Activated CD4-positive, alpha-beta T cell treated with anti-CD3 and anti-CD28 coated beads, Interleukin-2, amount 50 U/mL, for 48 hours (primary cell): ENCODE measurements around the gene ZNF418.
"Not testable (repeated sequence)": the region's sequence is repeated elsewhere in the genome, so short reads cannot be mapped to it uniquely, and the experiment has no call there.

Source experiments
- DNase-seq, 2 experiments: peaks; one replicate each; pipeline ENCODE4 v3.0.0-alpha.2; 2020

Gene ZNF418

GRCh38 chr19:57934820-57935665 is at the start of gene ZNF418:
Gene ZNF418 (minus strand): TSS chr19:57935402. CDS start chr19:57933822, 1,580 bp downstream.
- DNase-seq: peak; percentile 26 to 46

DNA sequence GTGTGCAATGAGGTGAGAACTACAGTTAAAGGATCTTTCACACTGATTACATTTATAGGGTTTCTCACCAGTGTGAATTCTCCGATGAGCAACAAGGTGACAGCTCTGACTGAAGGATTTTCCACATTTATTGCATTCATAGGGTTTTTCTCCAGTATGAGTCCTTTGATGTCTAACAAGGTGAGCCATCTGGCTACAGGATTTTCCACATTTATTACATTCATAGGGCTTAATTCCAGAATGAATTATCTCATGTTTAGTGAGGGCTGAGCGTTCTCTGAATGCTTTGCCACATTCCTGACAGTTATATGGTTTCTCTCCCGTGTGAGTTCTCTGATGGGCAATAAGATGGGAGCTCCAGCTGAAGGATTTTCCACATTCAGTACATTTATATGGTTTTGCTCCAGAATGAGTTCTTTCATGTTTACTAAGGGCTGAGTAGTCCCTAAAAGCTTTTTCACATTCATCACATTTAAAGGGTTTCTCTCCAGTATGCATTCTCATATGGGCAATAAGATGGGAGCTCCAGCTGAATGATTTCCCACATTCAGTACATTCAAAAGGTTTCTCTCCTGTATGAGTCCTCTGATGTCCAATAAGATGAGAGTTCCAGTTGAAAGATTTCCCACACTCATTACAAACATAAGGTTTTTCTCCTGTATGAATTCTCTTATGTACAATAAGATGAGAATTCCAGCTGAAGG is 43.5 kb upstream of the ZNF418 start:
- no peak for DNase-seq

DNA sequence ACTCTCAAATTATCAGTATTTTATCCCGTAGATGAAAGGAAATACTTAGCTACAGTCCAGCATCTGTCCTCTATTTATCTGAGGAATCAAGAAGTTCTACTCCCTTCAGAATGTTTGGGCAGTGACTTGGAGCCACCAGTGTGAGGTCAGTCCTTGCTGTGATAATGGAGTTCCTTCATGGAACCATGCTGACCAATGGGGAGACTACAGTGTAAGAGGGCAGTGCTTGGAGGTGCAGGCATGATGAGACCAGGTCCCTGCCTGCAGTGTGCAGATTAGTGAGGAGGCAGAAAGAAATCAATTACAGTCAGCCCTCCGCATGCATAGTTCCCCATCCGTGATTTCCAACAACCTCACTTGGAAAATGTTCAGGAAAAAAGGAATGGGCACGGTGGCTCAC is 39.2 kb upstream of the ZNF418 start, which contains the start of gene C19orf18:
C19orf18 (minus strand) TSS at position 101 of the 400 bp plus-strand sequence. CDS start 102 bp downstream, outside the sequence.
- DNase-seq: no peak

DNA sequence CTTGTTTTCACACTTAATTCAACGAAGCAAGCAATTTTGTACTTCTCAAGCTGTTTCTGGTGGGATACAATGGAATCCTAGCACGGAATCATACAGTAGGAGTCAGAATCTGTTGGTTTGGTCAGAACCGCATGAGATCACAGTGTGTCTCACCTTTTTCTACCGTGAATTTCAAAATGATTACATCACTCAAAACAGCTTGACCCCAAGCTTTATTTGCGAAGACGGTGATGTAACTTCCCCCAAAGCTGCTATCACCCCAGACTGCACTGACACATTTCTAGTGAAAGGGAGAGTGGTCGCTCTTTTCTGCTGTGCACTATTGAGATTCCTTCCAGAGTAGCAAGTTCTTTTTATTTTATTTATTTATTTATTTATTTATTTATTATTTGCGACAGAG is 29.6 kb upstream of the ZNF418 start:
- DNase-seq: no peak

GRCh38 chr19:57961785-57962184 is 26.6 kb upstream of the ZNF418 start:
- no peak for DNase-seq

DNA sequence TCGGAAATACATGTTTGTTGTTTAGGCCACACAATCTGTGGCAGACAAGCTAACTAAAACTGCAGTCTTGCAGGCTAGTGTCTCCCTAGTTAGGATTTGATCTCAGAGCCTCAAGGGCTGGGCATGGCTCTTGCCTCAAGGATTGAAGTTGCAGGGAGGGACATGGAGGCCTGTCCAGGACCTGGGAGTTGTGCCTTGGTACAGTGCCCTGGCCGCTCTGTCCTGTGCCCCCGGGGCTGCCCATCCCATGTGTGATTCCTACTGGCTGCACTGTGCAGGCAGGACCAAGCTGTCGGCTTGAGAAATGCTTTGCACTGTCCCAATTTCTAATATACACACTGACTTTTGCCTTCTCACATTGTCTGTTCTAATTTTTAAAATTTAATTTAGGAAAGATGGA is 19.8 kb upstream of the ZNF418 start:
- no peak for DNase-seq

GRCh38 chr19:57949702-57950101 is 14.5 kb upstream of the ZNF418 start:
- no peak for DNase-seq

- no peak for DNase-seq
These were observed 14.1 kb upstream of the ZNF418 start for GRCh38 chr19:57949296-57949695.

- peak; percentile 92 to 95 for DNase-seq
These were observed 12.4 kb upstream of the ZNF418 start, which contains the start of gene ZNF256 for GRCh38 chr19:57947419-57948134. Gene ZNF256 (minus strand): TSS chr19:57947706. CDS start chr19:57947474, 232 bp downstream.

- no peak for DNase-seq
These were observed 11.9 kb upstream of the ZNF418 start for GRCh38 chr19:57947088-57947418.

- DNase-seq: no peak
These were observed 11.1 kb upstream of the ZNF418 start for GRCh38 chr19:57946316-57946715.

DNA sequence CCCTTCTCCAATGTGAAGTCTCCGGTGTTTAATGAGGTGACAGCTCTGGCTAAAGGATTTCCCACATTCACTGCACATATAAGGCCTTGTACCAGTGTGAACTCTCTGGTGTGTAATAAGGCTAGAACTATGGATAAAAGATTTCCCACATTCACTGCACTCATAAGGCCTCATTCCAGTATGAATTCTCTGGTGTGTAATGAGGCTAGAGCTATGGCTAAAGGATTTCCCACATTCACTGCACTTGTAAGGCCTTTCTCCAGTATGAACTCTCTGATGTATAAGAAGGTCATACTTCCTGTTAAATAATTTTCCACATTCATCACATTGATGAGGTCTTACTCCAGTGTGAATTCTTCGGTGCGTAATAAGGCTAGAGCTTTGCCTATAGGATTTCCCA is 6.4 kb upstream of the ZNF418 start:
- DNase-seq: no peak

- no peak for DNase-seq
These were observed 529 bp upstream of the ZNF418 start for GRCh38 chr19:57935731-57936130.

DNA sequence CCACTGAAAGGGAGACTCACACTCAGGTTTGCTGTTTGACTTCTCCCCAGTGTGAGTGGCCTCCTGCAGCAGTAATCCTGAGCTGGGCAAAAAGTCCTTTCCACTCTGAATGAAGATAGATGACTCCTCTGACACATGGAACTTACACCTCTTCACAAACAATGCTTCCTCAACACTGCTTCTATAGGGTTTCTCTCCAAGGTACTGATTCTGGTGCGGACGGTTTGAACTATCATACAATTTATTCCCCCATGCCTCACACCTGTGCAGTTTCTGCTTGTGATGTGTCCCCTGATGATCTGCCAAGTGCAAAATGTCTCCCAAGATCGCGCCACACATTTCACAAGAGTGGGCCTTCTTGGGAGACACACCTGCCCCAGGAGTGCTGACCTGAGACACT is 7.6 kb downstream of the ZNF418 start:
- DNase-seq: no peak

DNA sequence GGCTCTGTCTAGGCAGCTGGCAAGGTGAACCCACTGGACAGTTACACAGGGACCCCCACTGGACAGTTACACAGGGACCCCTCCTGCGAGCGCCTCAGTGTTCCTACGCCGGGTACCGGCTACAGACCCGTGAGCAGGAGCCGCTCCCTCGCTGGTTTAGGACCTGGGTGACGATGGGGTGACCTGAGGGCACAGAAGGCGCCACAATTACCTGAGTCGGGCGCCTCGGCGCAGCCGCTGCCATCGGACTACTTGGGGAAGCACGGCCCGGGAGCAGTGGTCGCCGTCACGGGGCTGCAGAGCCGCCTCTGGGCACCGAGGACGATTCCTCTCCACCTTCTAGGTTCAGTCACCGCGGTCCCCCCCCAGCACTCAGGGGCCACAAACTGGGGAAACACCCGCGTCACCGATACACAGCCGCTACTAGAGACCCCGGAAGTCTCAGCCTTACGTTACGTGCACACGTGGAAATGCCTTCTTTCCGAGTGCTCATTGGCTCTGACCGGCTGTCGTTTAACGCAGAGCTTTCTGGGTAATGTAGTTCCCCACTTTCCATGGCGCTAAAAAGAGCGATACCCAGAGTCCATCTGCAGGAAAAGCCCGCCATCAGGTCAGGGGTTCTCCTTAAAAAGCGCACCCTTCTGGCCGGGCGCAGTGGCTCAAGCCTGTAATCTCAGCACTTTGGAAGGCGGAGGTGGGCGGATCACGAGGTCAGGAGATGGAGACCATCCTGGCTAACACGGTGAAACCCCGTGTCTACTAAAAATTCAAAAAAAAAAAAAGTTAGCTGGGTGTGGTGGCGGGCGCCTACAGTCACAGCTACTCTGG is 18.8 kb downstream of the ZNF418 start, which contains the start of gene ZNF417:
ZNF417 (minus strand) TSS at position 425 of the 828 bp plus-strand sequence; CDS start at position 244, 181 bp downstream.
- DNase-seq: peak; percentile 74 to 79

- no peak for DNase-seq
These were observed 20.7 kb downstream of the ZNF418 start for GRCh38 chr19:57914531-57914930.

DNA sequence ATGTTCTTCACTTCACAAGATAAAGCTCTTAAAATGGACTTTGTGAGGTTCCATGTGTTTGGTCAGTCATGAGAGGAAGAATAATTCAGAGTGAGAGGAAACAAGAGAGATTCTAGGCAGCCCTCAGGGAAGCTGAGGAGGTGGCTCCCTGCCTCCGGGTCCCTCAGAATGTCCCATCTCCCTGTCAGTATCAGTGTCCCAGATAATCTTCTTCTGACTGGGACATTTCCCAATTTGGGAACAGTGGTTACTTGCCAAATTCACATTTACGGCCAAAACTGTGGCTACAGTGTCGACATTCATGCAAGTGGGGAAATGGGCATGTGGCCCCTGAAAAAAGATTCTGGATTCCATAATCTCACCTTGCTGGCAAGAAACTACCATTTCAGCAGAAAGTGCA is 27.8 kb downstream of the ZNF418 start:
- DNase-seq: no peak

GRCh38 chr19:57905258-57905657 is 29.9 kb downstream of the ZNF418 start:
- no peak for DNase-seq

DNA sequence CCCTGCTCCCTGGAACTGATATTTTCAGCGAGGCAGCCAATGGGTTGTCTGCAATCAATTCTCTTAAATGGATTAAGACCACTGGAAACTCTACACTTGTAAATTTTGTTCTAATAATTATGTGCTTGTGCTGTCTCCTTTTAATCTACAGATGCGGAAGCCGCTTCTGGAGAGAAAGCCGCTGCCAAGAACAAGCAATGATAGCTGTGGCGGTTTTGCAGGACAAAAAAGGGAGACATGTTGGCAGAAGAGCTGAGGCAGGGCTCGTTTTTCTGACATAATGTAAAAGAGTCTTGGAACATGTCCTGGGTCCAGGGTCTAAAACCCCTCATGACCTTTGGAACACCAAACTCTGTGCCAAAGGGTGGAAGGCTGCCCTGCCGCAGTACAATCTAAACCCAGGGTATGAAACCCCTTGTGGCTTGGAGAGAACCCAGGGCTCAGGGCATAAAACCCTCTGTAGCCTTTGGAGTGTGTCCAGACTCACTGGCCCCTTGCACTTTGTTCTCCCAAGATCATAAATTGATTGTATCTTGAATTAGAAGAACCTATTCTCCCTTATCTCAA is 31.5 kb downstream of the ZNF418 start:
- no peak for DNase-seq

GRCh38 chr19:57900311-57900710 is 34.9 kb downstream of the ZNF418 start:
- DNase-seq: no peak

- not testable (repeated sequence) for DNase-seq
These were observed 44.5 kb downstream of the ZNF418 start for GRCh38 chr19:57890706-57891105.
